PC-3 (cell line): ENCODE measurements around the gene ZNF8. TPM values are rescaled to one million over a fixed set of nuclear protein-coding genes. Genes with fewer than 3 reads are reported as not detected.

Experiments used
- ATAC-seq: fragments of 200-7000 bp; cut with Tn5 transposase; 2 replicates; pipeline ENCODE4 v1.9.1; 2020; ENCODE audit warnings: mild to moderate bottlenecking, moderate library complexity
- BruUV-seq: library from RNA; stranded (reverse); fragments of 400-500 nt; replicated peaks from 2 replicates; lab custom pipeline; 2021; lab: Mats Ljungman, UMichigan
- CTCF ChIA-PET: fragments of 300-600 bp; sonication (Branson Sonifier 250); formaldehyde crosslinking; loops from one replicate; lab custom pipeline; 2022; ENCODE audit warnings: antibody characterized with exemption; lab: Charles Lee
- POLR2A ChIA-PET: fragments of 300-600 bp; sonication (Branson Sonifier 250); formaldehyde crosslinking; loops from one replicate; lab custom pipeline; 2022; ENCODE audit warnings: antibody characterized with exemption; ENCODE audit not compliant: unreplicated experiment; lab: Charles Lee
- DNase-seq: peaks from one replicate; pipeline ENCODE4 v3.0.0-alpha.2; 2015
- H2AFZ ChIP-seq: fragments of 300-600 bp; sonication (generic); 2 replicates; pipeline ENCODE4 v1.6.0; 2016; ENCODE audit warnings: antibody characterized with exemption, low read length
- H3F3A ChIP-seq: fragments of 300-600 bp; sonication (generic); one replicate; pipeline ENCODE4 v1.6.0; 2017; ENCODE audit warnings: antibody characterized with exemption, low read length, control low read depth, mild to moderate bottlenecking; ENCODE audit not compliant: unreplicated experiment
- H3K27ac ChIP-seq: fragments of 300-600 bp; sonication (generic); 2 replicates; pipeline ENCODE4 v1.5.1; 2016; ENCODE audit warnings: mild to moderate bottlenecking, low read length
- H3K27me3 ChIP-seq: fragments of 300-600 bp; sonication (generic); 2 replicates; pipeline ENCODE4 v1.6.1; 2016; ENCODE audit warnings: low read length, mixed read lengths
- H3K36me3 ChIP-seq: fragments of 300-600 bp; sonication (generic); 2 replicates; pipeline ENCODE4 v1.6.1; 2016; ENCODE audit warnings: low read depth, mixed run types, low read length, mixed read lengths
- H3K4me1 ChIP-seq: fragments of 300-600 bp; sonication (generic); 2 replicates; pipeline ENCODE4 v1.5.1; 2016; ENCODE audit warnings: low read length; ENCODE audit not compliant: insufficient read depth
- H3K4me2 ChIP-seq: fragments of 300-600 bp; sonication (generic); 2 replicates; pipeline ENCODE4 v1.6.0; 2016; ENCODE audit warnings: low read length
- H3K4me3 ChIP-seq: fragments of 300-600 bp; sonication (generic); 2 replicates; pipeline ENCODE4 v1.5.1; 2016; ENCODE audit warnings: mild to moderate bottlenecking, low read length, mixed read lengths
- H3K79me2 ChIP-seq: fragments of 300-600 bp; sonication (generic); 2 replicates; pipeline ENCODE4 v1.6.1; 2017; ENCODE audit warnings: low read length, mixed read lengths
- H3K9ac ChIP-seq: fragments of 300-600 bp; sonication (generic); 2 replicates; pipeline ENCODE4 v1.6.0; 2016; ENCODE audit warnings: mild to moderate bottlenecking, low read length
- H3K9me2 ChIP-seq: fragments of 300-600 bp; sonication (generic); replicated peaks from 2 replicates; pipeline ENCODE4 v1.6.1; 2016; ENCODE audit warnings: mixed run types, low read length, mixed read lengths
- H3K9me3 ChIP-seq: fragments of 300-600 bp; sonication (generic); 2 replicates; pipeline ENCODE4 v1.6.1; 2016; ENCODE audit warnings: low read length, mixed read lengths
- H4K20me1 ChIP-seq: fragments of 300-600 bp; sonication (generic); 2 replicates; pipeline ENCODE4 v1.6.1; 2016; ENCODE audit warnings: low read length, mixed read lengths
- CTCF ChIP-seq: fragments of 300-600 bp; sonication (generic); conservative IDR thresholded peaks from 2 replicates; pipeline ENCODE4 v1.5.1; 2017; ENCODE audit warnings: antibody characterized with exemption, low read depth, mild to moderate bottlenecking, low read length
- EZH2 ChIP-seq: fragments of 300-600 bp; sonication (generic); IDR thresholded peaks from one replicate; pipeline ENCODE4 v1.6.1; 2017; ENCODE audit warnings: antibody characterized with exemption, mild to moderate bottlenecking, low read length; ENCODE audit not compliant: unreplicated experiment
- EZH2phosphoT487 ChIP-seq: fragments of 300-600 bp; sonication (generic); IDR thresholded peaks from 2 replicates; pipeline ENCODE4 v1.6.1; 2018; ENCODE audit warnings: mild to moderate bottlenecking, antibody characterized with exemption, low read length, borderline replicate concordance
- intact Hi-C: fragments of 100-400 bp; cut with micrococcal nuclease; formaldehyde crosslinking; loops from 2 replicates; pipeline ENCODE4 v1.9.0; 2023
- total RNA-seq: library from RNA; depleted of rRNA; stranded (reverse); fragments of >200 nt; gene quantifications from 2 replicates; pipeline ENCODE4 v1.2.3, GENCODE V29; 2014

Gene ZNF8
- total RNA-seq, 1 experiment from 2014 or later: 7.3 TPM

GRCh38 chr19:58336820-58337219 lies 58.1 kb downstream of the ZNF8 start:
- DNase-seq (no peak), ATAC-seq (no peak)
- Histone ChIP-seq H3K27ac (no peak overlapping the region), H3K9ac (no peak overlapping the region), H3K79me2 (no peaks in the 10 kb centered on the region), H3K4me2 (no peak overlapping the region), H3F3A (no peaks in the 10 kb centered on the region), H3K4me3 (no peak overlapping the region), H4K20me1 (no peaks in the 10 kb centered on the region), H3K27me3 (no peaks in the 10 kb centered on the region), H3K4me1 (no peaks in the 10 kb centered on the region), H3K36me3 (peaks cover 40% of the 10 kb centered on the region), H2AFZ (no peak overlapping the region), H3K9me3 (no peaks in the 10 kb centered on the region; the same call in 1 of the 2 replicates), H3K9me2 (no peaks in the 10 kb centered on the region)
- intact Hi-C loops: no loop called here
- POLR2A ChIA-PET: no interaction called here
- no TSS peak for BruUV-seq
- CTCF ChIA-PET: no interaction called here
- TF ChIP-seq CTCF: no peak
- TF ChIP-seq EZH2phosphoT487: no peak
- TF ChIP-seq EZH2: no peak

- Histone ChIP-seq H3K4me1 (no peaks in the 10 kb centered on the region), H3K9ac (no peak overlapping the region), H2AFZ (no peak overlapping the region), H3K36me3 (peaks cover 40% of the 10 kb centered on the region), H3K4me2 (no peak overlapping the region), H3K27ac (no peak overlapping the region), H3K27me3 (no peaks in the 10 kb centered on the region), H3K4me3 (no peak overlapping the region), H4K20me1 (no peaks in the 10 kb centered on the region), H3K9me3 (no peaks in the 10 kb centered on the region; the same call in 1 of the 2 replicates), H3K79me2 (no peaks in the 10 kb centered on the region), H3K9me2 (no peaks in the 10 kb centered on the region), H3F3A (no peaks in the 10 kb centered on the region)
- POLR2A ChIA-PET: no interaction called here
- intact Hi-C loops: no loop called here
- BruUV-seq: no TSS peak
- no peak for TF ChIP-seq CTCF
- no peak for TF ChIP-seq EZH2phosphoT487
- TF ChIP-seq EZH2: no peak
- ATAC-seq (no peak), DNase-seq (no peak)
- CTCF ChIA-PET: no interaction called here
Measured at GRCh38 chr19:58338336-58338735, 59.6 kb downstream of the ZNF8 start.

- H3K4me1 ChIP-seq: no peaks in the 10 kb centered on the region
- no peaks in the 10 kb centered on the region for H3K9me2 ChIP-seq
- H3K27me3 ChIP-seq: no peaks in the 10 kb centered on the region
- H3K9me3 ChIP-seq: no peaks in the 10 kb centered on the region; the same call in 1 of the 2 replicates
- no peaks in the 10 kb centered on the region for H3F3A ChIP-seq
- no TSS peak for BruUV-seq
- peaks cover 40% of the 10 kb centered on the region for H3K36me3 ChIP-seq
- no peak overlapping the region for H3K4me3 ChIP-seq
- H3K4me2 ChIP-seq: no peak overlapping the region
- H2AFZ ChIP-seq: no peak overlapping the region
- no peak; the same call in 1 of the 2 replicates for ATAC-seq
- H3K9ac ChIP-seq: no peak overlapping the region
- intact Hi-C loops: no loop called here
- H3K79me2 ChIP-seq: no peaks in the 10 kb centered on the region
- no peak for TF ChIP-seq CTCF
- TF ChIP-seq EZH2: no peak
- no peak for TF ChIP-seq EZH2phosphoT487
- POLR2A ChIA-PET: no interaction called here
- DNase-seq: peak; percentile 38
- CTCF ChIA-PET: no interaction called here
- H3K27ac ChIP-seq: no peak overlapping the region
- H4K20me1 ChIP-seq: no peaks in the 10 kb centered on the region
Measured at GRCh38 chr19:58338825-58339558, 60.2 kb downstream of the ZNF8 start.
